Loucy (cell line): ENCODE data around the gene SLC5A10.

Experiments
- CTCF ChIP-seq: fragments of 200-600 bp; sonication (generic); conservative IDR thresholded peaks from 2 replicates; pipeline ENCODE4 v1.5.1; 2014; ENCODE audit warnings: mild to moderate bottlenecking, antibody characterized with exemption, low read length
- EZH2phosphoT487 ChIP-seq: fragments of 200-600 bp; IDR thresholded peaks from 2 replicates; pipeline ENCODE4 v1.6.1; 2018; ENCODE audit warnings: antibody characterized with exemption, mild to moderate bottlenecking, moderate library complexity, borderline replicate concordance

- TF ChIP-seq CTCF, result no peak
- TF ChIP-seq EZH2phosphoT487, result no peak
Measured at GRCh38 chr17:18959845-18960240, 7.9 kb downstream of the SLC5A10 start.
